ENCODE data around the gene RLBP1.

DNA sequence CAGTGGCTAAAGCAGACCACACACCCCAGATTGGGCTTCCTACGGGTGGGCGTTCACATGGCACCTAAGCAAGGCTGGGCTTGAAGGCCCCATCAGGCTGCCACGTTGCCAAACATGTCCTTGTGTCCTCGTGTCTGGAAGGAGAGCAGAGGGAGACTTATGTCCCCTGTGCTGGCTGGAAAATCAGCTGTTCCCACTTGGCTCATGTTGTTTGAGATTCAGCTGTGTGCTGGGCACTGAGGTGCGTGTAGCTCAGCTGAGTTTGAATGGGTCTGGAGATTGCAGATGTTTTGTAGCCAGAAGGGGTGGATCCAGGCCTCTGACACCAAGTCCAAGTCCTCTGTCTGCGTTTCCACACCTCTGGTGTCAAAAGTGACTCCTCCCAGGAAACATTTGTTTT lies 34.6 kb downstream of the RLBP1 start:
- TF ChIP-seq, protein P1, sequence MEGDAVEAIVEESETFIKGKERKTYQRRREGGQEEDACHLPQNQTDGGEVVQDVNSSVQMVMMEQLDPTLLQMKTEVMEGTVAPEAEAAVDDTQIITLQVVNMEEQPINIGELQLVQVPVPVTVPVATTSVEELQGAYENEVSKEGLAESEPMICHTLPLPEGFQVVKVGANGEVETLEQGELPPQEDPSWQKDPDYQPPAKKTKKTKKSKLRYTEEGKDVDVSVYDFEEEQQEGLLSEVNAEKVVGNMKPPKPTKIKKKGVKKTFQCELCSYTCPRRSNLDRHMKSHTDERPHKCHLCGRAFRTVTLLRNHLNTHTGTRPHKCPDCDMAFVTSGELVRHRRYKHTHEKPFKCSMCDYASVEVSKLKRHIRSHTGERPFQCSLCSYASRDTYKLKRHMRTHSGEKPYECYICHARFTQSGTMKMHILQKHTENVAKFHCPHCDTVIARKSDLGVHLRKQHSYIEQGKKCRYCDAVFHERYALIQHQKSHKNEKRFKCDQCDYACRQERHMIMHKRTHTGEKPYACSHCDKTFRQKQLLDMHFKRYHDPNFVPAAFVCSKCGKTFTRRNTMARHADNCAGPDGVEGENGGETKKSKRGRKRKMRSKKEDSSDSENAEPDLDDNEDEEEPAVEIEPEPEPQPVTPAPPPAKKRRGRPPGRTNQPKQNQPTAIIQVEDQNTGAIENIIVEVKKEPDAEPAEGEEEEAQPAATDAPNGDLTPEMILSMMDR (conservative IDR thresholded peaks at IDR 0.05; ENCODE audit: low read length) = no peak
- TF ChIP-seq EZH2phosphoT487 (IDR thresholded peaks at IDR 0.05; ENCODE audit: borderline replicate concordance) = no peak
